Activated gamma-delta T cell (primary cell): ENCODE results near the gene ITM2C.

Source experiments
- DNase-seq: peaks from one replicate; lab custom pipeline; 2025; lab: John Stamatoyannopoulos, UW

The ITM2C gene

GRCh38 chr2:230893338-230893737, 28.6 kb downstream of the ITM2C start:
- no peak for DNase-seq

- DNase-seq: no peak
Observed at GRCh38 chr2:230893841-230894781, 29.4 kb downstream of the ITM2C start.

GRCh38 chr2:230895536-230896345, 31.0 kb downstream of the ITM2C start:
- no peak for DNase-seq

- DNase-seq: no peak
Observed at GRCh38 chr2:230896346-230897115, 31.8 kb downstream of the ITM2C start.

- no peak for DNase-seq
Observed at GRCh38 chr2:230898016-230898712, 33.4 kb downstream of the ITM2C start.

GRCh38 chr2:230898713-230899091, 34.0 kb downstream of the ITM2C start:
- no peak for DNase-seq

GRCh38 chr2:230899287-230899686, 34.5 kb downstream of the ITM2C start:
- no peak for DNase-seq

- DNase-seq: no peak
Observed at GRCh38 chr2:230899786-230900185, 35.0 kb downstream of the ITM2C start.

GRCh38 chr2:230900336-230900995, 35.7 kb downstream of the ITM2C start:
- no peak for DNase-seq

- no peak for DNase-seq
Observed at GRCh38 chr2:230901006-230901405, 36.3 kb downstream of the ITM2C start.

- DNase-seq: no peak
Observed at GRCh38 chr2:230902180-230902899, 37.6 kb downstream of the ITM2C start.

GRCh38 chr2:230903231-230904150, 38.7 kb downstream of the ITM2C start:
- DNase-seq: no peak

- no peak for DNase-seq
Observed at GRCh38 chr2:230904856-230905447, 40.2 kb downstream of the ITM2C start.

- no peak for DNase-seq
Observed at GRCh38 chr2:230905448-230906421, 41.0 kb downstream of the ITM2C start.

GRCh38 chr2:230906471-230907230, 41.9 kb downstream of the ITM2C start:
- no peak for DNase-seq

GRCh38 chr2:230907361-230908091, 42.8 kb downstream of the ITM2C start:
- DNase-seq: no peak
